Endothelial cell of umbilical vein (primary cell): ENCODE results near the gene CYP19A1. TPM values are rescaled to one million over a fixed set of nuclear protein-coding genes. Genes with fewer than 3 reads are reported as not detected.

Source experiments
- BruUV-seq: library from RNA; stranded (reverse); fragments of 400-500 nt; replicated peaks from 2 replicates; lab custom pipeline; 2021; lab: Mats Ljungman, UMichigan
- CTCF ChIA-PET: fragments of 300-600, 350-600 bp; sonication (Branson Sonifier 250); formaldehyde crosslinking; loops from one replicate; lab custom pipeline; 2021; ENCODE audit warnings: antibody characterized with exemption, inconsistent platforms; lab: Charles Lee
- POLR2A ChIA-PET: fragments of 300-600, 350-600 bp; sonication (Branson Sonifier 250); formaldehyde crosslinking; loops from one replicate; lab custom pipeline; 2021; ENCODE audit warnings: antibody characterized with exemption, inconsistent platforms; lab: Charles Lee
- DNase-seq: peaks from one replicate; pipeline ENCODE4 v3.0.0-alpha.2; 2011; ENCODE audit warnings: low read depth, low spot score
- FAIRE-seq: peaks from 2 replicates; lab custom pipeline; 2011; peaks lifted over from hg19 to GRCh38; lab: Jason Lieb, UNC
- H2AFZ ChIP-seq: 2 replicates; pipeline ENCODE4 v1.6.0; 2012; ENCODE audit warnings: low read depth, low read length, control low read depth, inconsistent platforms
- H3K27ac ChIP-seq: 2 replicates; pipeline ENCODE4 v1.5.1; 2011; ENCODE audit warnings: low read depth, mild to moderate bottlenecking, control low read depth, low read length, moderate library complexity; ENCODE audit not compliant: insufficient read depth
- H3K27me3 ChIP-seq, 2 experiments: 2 replicates each; pipeline versions ENCODE4 v1.6.0 to v1.6.1; 2011; ENCODE audit warnings: low read length in 2 of 2, mixed read lengths in 1 of 2; ENCODE audit not compliant: control insufficient read depth in 2 of 2, insufficient read depth in 2 of 2
- H3K36me3 ChIP-seq, 2 experiments: 2 replicates in 1 of 2; 3 replicates in 1 of 2; pipeline ENCODE4 v1.5.1; 2011; ENCODE audit warnings: low read length in 2 of 2, mild to moderate bottlenecking in 1 of 2, moderate library complexity in 1 of 2; ENCODE audit not compliant: control insufficient read depth in 2 of 2, insufficient read depth in 2 of 2; ENCODE audit errors: extremely low read depth in 1 of 2
- H3K4me1 ChIP-seq: 3 replicates; pipeline ENCODE4 v1.5.1; 2011; ENCODE audit warnings: mild to moderate bottlenecking, low read length; ENCODE audit not compliant: control insufficient read depth, insufficient read depth; ENCODE audit errors: extremely low read depth
- H3K4me2 ChIP-seq: 2 replicates; pipeline ENCODE4 v1.6.1; 2011; ENCODE audit warnings: low read length, control low read depth, mixed read lengths; ENCODE audit not compliant: insufficient read depth
- H3K4me3 ChIP-seq, 3 experiments: fragments of 200-600 bp in 1 of 3; sonication (generic), shearing (Covaris generic) in 1 of 3; replicated peaks in 1 of 3; 2 replicates each; pipeline ENCODE4 v1.5.1; 2011 to 2016; ENCODE audit warnings: control low read depth in 3 of 3, low read length in 3 of 3, mild to moderate bottlenecking in 2 of 3, inconsistent platforms in 1 of 3, low read depth in 1 of 3, moderate library complexity in 1 of 3; ENCODE audit not compliant: insufficient read depth in 1 of 3
- H3K79me2 ChIP-seq: 2 replicates; pipeline ENCODE4 v1.6.0; 2012; ENCODE audit warnings: low read length, inconsistent platforms; ENCODE audit not compliant: control insufficient read depth, insufficient read depth
- H3K9ac ChIP-seq: replicated peaks from 2 replicates; pipeline ENCODE3; 2011; ENCODE audit warnings: low read length, control low read depth; ENCODE audit not compliant: insufficient read depth; ENCODE audit errors: extremely low read depth
- H3K9me1 ChIP-seq: replicated peaks from 3 replicates; pipeline ENCODE4 v1.6.0; 2011; ENCODE audit warnings: mild to moderate bottlenecking, low read length; ENCODE audit not compliant: control insufficient read depth, insufficient read depth; ENCODE audit errors: extremely low read depth
- H3K9me3 ChIP-seq: replicated peaks from 2 replicates; pipeline ENCODE4 v1.5.1; 2012; ENCODE audit warnings: low read length, inconsistent platforms; ENCODE audit not compliant: control insufficient read depth, insufficient read depth
- H4K20me1 ChIP-seq: replicated peaks from 2 replicates; pipeline ENCODE3; 2011; ENCODE audit warnings: mild to moderate bottlenecking, low read length; ENCODE audit not compliant: control insufficient read depth, insufficient read depth; ENCODE audit errors: extremely low read depth
- CTCF ChIP-seq, 2 donors: IDR thresholded peaks; 1 replicate in 1 of 2; 2 replicates in 1 of 2; pipeline ENCODE4 v1.5.1; 2011; ENCODE audit warnings: low read length in 2 of 2, mild to moderate bottlenecking in 2 of 2, moderate library complexity in 2 of 2, control low read depth in 1 of 2, inconsistent platforms in 1 of 2, low read depth in 1 of 2; ENCODE audit not compliant: insufficient read depth in 1 of 2; ENCODE audit errors: extremely low read depth in 1 of 2
- EZH2 ChIP-seq: IDR thresholded peaks from 2 replicates; pipeline ENCODE4 v1.6.1; 2012; ENCODE audit warnings: borderline replicate concordance, low read depth, mild to moderate bottlenecking, moderate library complexity, low read length, inconsistent platforms; ENCODE audit not compliant: severe bottlenecking
- FOS ChIP-seq: IDR thresholded peaks from 2 replicates; pipeline ENCODE4 v1.6.1; 2011; ENCODE audit warnings: mild to moderate bottlenecking, low read length, moderate library complexity, borderline replicate concordance; ENCODE audit not compliant: insufficient read depth
- GATA2 ChIP-seq: IDR thresholded peaks from 2 replicates; pipeline ENCODE4 v1.7.0; 2011; ENCODE audit warnings: low read depth, mild to moderate bottlenecking, moderate library complexity, mixed read lengths, low read length; ENCODE audit not compliant: insufficient read length, insufficient read depth
- JUN ChIP-seq: IDR thresholded peaks from 2 replicates; pipeline ENCODE4 v1.6.1; 2011; ENCODE audit warnings: borderline replicate concordance, low read depth; ENCODE audit not compliant: insufficient read length, insufficient read depth
- MYC ChIP-seq: IDR thresholded peaks from one replicate; pipeline ENCODE4 v1.6.1; 2011; ENCODE audit warnings: mild to moderate bottlenecking, low read depth, low read length
- POLR2A ChIP-seq: IDR thresholded peaks from 2 replicates; pipeline ENCODE4 v1.6.1; 2012; ENCODE audit warnings: low read depth, mild to moderate bottlenecking, control low read depth, low read length
- POLR2AphosphoS5 ChIP-seq: IDR thresholded peaks from 2 replicates; pipeline ENCODE4 v1.6.1; 2012; ENCODE audit warnings: low read depth, mild to moderate bottlenecking, control low read depth, low read length, moderate library complexity; ENCODE audit not compliant: insufficient read depth
- dilution Hi-C: fragments of 300-500 bp; cut with MboI; formaldehyde crosslinking; loops from one replicate; pipeline ENCODE4 v1.15.0; 2019; ENCODE audit warnings: low sequenced_read_pairs; ENCODE audit not compliant: extremely low pct_ligation_motif_present
- intact Hi-C: fragments of 100-400 bp; cut with micrococcal nuclease; formaldehyde crosslinking; loops from one replicate; pipeline ENCODE4 v1.10.0; 2022
- polyA plus RNA-seq, 4 experiments: library from polyadenylated mRNA; depleted of rRNA in 3 of 4; stranded (reverse) in 3 of 4; unstranded in 1 of 4; fragments of >200 nt; gene quantifications; 2 replicates each; pipeline versions ENCODE4 v1.2.1 to v1.2.3, GENCODE V29; 2011 to 2012; ENCODE audit warnings: missing spikeins in 1 of 4
- total RNA-seq: library from RNA; stranded (reverse); gene quantifications from 2 replicates; pipeline ENCODE4 v1.2.3, GENCODE V29; 2021
- TF ChIP-seq, protein P1 (sequence below): IDR thresholded peaks from 2 replicates; pipeline ENCODE4 v1.6.1; 2011; ENCODE audit not compliant: insufficient read depth, insufficient read length

CYP19A1 gene
- total and polyA plus RNA-seq, 2 donors (not counting 3 experiments of a cell fraction or from before 2014, with no cell fraction given), result not detected

- POLR2A ChIA-PET, result no interaction called here
- dilution Hi-C loops, result no loop called here
- intact Hi-C loops, result loop anchor here (5.0 kb wide), 1 partner anchor 49 kb away; no protein-coding TSS in a partner anchor
Measured at GRCh38 chr15:51331141-51331540, 7.3 kb downstream of the CYP19A1 start.

GRCh38 chr15:51328926-51329325, 9.5 kb downstream of the CYP19A1 start:
- DNase-seq (no peak), FAIRE-seq (no peak)
- Histone ChIP-seq H3K27ac (no peak overlapping the region), H3K79me2 (no peaks in the 10 kb centered on the region), H3K9me1 (no peaks in the 10 kb centered on the region), H4K20me1 (peaks cover 4% of the 10 kb centered on the region), H3K4me3 (no peak overlapping the region), H3K4me1 (peaks cover 9% of the 10 kb centered on the region), H2AFZ (no peak overlapping the region), H3K36me3 (no peaks in the 10 kb centered on the region), H3K4me2 (no peak overlapping the region), H3K27me3 (peaks cover 75 to 88% of the 10 kb centered on the region in 2 experiments), H3K9ac (no peak overlapping the region), H3K9me3 (no peaks in the 10 kb centered on the region)
- BruUV-seq, result no TSS peak
- CTCF ChIA-PET, result no interaction called here
- TF ChIP-seq MYC (no peak), CTCF (IDR thresholded peaks at IDR 0.05; ENCODE audit: extremely low read depth in 1 of 2, insufficient read depth in 1 of 2, low read depth in 1 of 2, low read length in 2 of 2) (no peak), POLR2AphosphoS5 (no peak), JUN (no peak), GATA2 (no peak), EZH2 (no peak), POLR2A (no peak), FOS (no peak)
- TF ChIP-seq, protein P1, sequence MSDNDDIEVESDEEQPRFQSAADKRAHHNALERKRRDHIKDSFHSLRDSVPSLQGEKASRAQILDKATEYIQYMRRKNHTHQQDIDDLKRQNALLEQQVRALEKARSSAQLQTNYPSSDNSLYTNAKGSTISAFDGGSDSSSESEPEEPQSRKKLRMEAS, result no peak
- POLR2A ChIA-PET, result no interaction called here
- intact Hi-C loops, result no loop called here
- dilution Hi-C loops, result no loop called here

More at GRCh38 chr15:51331141-51331540, 7.3 kb downstream of the CYP19A1 start:
- peaks cover 80 to 87% of the 10 kb centered on the region in 2 experiments for H3K27me3 ChIP-seq
- TF ChIP-seq FOS (no peak), MYC (no peak), POLR2A (no peak), JUN (no peak)
- no TSS peak for BruUV-seq
- no peaks in the 10 kb centered on the region for H3K79me2 ChIP-seq
- no peak overlapping the region for H2AFZ ChIP-seq
- H3K36me3 ChIP-seq, result no peaks in the 10 kb centered on the region
- CTCF ChIA-PET, result interaction anchor here (1.7 kb wide), 1 partner anchor 50 kb away, joined by 3 read pairs; no protein-coding TSS in a partner anchor
- H3K27ac ChIP-seq, result no peak overlapping the region
- no peak overlapping the region for H3K4me3 ChIP-seq
- peaks cover 16% of the 10 kb centered on the region for H3K4me1 ChIP-seq
- H3K9ac ChIP-seq, result no peak overlapping the region
- FAIRE-seq (no peak), DNase-seq (no peak)
- no peak overlapping the region for H3K4me2 ChIP-seq
- H3K9me3 ChIP-seq, result no peaks in the 10 kb centered on the region
- H3K9me1 ChIP-seq, result no peaks in the 10 kb centered on the region
- H4K20me1 ChIP-seq, result peaks cover 4% of the 10 kb centered on the region
